Measurements from ENCODE around the gene ADSS1.
A peak's percentile ranks its signal among the peaks of the same experiment; 100 is the strongest.

Gene ADSS1

DNA sequence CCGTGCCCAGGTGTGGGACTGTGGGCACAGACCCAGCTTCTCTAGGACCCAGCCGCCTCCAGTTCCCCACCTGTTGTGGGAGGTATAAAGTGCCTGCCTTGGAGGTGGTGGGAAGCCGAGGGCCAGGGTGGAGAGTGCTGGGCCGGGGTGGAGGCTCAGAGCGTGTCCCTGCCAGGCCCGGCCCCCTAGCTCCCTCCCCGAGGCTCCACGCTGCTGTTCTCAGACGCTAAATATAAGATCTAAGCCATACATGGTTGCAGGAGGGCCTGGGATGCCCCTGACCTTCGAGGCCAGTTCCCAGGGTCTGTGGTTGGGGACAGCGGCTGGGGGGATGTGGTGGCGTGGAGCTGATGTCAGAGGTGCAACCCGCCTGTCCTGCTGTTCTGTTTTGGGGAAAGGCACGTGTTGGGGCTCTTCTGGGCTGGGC is 23.8 kb upstream of the ADSS1 start:
- DNase-seq, result no peak

DNA sequence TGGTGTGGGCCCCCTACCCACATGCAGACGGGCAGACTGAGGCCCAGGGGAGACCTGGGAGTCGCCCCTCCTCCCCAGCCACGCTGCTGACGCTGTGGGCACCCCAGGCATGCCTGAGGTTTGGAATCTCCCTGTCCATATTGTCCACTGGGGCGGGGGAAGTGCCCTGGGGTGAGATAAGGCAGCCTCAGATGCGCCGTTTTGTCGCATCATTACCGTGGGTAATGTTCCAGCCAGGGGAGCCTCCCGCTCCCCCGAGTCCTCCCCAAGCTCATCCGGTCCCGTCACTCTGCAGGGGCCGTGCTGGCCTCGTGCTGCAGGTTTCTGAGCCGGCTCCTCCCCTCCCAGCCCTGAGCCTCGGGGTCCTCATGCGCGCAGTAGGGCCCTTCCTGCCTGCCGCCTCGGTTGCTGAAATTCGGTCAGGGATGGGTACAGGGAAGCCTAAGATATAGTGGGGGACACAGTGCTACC is 23.2 kb upstream of the ADSS1 start:
- DNase-seq, result no peak

DNA sequence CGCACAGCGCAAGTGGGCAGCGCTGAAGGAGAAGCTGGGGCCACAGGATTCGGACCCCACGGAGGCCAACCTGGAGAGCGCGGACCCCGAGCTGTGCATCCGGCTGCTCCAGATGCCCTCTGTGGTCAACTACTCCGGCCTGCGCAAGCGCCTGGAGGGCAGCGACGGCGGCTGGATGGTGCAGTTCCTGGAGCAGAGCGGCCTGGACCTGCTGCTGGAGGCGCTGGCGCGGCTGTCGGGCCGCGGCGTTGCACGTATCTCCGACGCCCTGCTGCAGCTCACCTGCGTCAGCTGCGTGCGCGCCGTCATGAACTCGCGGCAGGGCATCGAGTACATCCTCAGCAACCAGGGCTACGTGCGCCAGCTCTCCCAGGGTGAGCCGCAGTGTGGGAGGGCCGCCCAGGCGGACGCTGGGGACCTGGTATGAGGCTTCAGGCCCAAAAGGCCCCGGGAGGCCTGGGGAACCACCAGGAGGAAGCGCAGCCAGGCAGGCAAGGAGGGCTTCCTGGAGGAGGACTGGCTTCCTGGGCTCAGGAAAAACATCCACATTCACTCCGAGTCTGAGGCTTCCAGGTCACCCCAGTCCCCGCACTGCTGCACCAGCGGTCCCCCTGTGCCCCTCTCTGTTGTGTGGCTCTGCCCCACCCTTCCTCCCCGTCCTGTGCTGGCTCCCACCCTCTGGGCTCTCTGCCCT is 22.5 kb upstream of the ADSS1 start:
- no peak for DNase-seq

DNA sequence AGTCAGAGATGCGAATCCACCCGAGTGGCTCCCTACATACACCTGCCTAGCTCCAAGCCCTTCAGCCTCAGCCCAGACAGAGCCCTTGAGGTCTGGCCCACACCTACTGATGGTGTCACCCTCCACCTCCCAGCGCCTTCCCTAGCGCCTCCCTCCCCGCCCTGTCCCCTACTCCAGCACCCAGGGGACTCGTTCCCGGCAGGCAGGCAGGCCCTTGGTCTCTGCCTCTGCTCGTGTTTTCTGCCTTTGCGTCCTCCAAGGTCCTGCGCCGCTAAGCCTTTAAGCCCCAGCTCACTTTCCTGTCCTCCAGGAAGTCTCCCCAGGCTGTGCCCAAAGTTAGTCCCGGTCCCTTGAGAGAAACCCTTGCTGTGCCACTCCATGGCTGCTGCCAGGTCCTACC is 21.9 kb upstream of the ADSS1 start:
- DNase-seq, result no peak

DNA sequence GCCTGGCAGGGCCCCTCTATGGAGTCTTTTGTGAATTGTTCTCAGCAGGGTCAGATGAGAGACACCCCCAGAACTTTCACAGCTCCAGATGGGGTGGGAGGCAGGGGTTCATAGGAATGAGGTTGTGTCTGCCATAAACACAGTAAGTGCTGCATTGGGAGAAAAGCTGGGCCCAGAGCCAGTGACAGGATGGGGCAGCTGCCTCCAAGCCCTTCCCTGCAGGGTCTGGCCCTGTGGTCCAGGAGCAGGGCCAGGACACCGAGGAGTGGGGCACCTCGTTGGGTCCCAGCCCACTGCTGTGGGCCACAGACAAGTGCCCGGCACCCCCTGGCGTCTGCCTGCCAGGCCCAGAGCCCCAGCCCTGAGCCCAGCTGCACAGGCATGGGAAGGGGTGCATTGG is 21.4 kb upstream of the ADSS1 start:
- no peak for DNase-seq

DNA sequence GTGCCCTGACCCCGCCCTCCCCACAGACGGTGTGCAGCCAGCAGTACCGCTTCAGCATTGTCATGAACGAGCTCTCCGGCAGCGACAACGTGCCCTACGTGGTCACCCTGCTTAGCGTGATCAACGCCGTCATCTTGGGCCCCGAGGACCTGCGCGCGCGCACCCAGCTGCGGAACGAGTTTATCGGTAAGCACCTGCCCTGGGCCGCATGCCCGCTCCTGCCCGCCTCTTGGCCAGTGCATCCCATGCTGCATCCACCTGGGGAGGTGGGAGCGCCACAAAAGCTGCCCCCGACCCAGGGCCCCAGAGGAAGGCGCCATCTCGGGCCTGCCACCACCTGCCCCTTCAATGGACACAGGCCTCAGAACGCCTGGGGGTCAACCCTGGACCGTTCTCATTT is 20.8 kb upstream of the ADSS1 start:
- DNase-seq, result no peak

DNA sequence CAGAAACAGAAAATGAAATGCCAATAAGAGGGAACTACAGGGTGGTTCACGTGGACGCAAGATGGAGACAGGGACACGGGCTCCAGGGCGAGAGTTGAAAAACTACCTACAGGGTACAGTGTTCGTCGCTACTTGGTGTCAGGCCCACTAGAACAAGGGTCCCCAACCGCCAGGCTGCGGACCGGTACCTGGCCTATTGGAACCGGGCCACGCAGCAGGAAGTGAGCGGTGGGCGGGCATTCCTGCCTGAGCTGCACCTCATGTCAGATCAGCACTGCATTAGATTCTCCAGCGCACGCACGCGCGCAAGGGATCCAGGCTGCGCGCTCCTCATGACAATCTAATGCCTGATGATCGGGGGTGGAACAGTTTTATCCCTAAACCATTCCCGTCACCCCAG is 19.8 kb upstream of the ADSS1 start:
- DNase-seq, result no peak

DNA sequence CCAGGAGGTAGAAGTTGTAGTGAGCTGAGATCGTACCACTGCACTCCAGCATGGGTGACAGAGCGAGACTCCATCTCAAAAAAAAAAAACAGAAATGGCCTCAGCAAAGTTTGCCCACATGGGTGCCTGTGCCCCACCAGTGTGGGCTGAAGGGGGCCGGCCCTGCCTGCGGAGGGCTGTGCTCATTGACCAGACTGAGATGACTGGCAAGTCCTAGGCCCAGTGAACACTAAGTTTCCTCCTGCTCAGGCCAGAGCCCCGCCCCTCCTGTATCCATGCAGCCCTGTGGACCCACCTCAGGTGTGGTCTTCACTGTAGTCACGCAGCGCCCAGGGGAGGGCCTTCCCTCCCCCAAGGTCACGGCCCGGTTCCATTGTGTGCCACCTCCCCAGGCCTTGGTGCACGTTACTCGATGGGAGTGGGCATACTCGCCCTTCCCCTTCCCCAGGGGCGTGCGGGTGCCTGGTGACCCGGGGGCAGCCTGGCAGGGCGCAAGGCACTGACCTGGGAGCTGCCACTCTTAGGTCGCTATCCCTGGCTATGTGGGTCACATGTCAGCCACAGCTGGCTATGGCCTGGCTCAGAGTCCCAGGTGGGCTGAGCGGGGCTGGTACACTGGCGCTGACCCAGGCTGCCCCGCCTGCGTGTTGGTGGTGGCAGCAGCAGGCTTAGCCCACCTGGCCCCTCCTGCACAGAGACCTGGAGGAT is 18.5 kb upstream of the ADSS1 start:
- DNase-seq, result no peak

DNA sequence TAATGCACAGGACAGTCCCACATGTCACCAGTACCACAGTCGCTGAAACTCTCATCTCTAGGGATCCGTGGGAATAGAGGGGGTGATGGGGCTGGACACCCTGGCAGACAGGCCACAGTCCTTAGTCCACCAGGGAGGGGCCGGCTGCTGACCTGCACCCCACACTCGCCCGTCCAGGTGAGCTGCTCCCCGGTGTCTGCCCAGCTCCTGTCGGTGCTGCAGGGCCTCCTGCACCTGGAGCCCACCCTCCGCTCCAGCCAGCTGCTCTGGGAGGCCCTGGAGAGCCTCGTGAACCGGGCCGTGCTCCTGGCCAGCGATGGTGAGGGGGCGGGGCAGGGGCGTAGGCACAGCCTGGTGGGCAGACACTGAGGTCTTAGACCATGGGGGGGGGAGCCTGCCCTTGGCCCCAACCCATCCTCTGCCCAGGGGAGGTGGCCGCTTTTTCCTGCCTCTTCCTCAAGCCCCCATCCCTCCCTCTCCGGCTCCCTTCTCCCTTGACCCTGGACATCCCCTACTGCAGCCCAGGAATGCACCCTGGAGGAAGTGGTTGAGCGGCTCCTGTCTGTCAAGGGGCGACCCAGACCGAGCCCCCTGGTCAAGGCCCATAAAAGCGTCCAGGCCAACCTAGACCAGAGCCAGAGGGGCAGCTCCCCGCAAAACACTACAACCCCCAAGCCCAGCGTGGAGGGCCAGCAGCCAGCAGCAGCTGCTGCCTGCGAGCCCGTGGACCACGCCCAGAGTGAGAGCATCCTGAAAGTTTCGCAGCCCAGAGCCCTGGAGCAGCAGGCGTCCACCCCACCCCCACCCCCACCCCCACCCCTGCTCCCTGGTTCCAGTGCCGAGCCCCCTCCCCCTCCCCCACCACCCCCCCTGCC is 17.1 kb upstream of the ADSS1 start:
- no peak for DNase-seq

DNA sequence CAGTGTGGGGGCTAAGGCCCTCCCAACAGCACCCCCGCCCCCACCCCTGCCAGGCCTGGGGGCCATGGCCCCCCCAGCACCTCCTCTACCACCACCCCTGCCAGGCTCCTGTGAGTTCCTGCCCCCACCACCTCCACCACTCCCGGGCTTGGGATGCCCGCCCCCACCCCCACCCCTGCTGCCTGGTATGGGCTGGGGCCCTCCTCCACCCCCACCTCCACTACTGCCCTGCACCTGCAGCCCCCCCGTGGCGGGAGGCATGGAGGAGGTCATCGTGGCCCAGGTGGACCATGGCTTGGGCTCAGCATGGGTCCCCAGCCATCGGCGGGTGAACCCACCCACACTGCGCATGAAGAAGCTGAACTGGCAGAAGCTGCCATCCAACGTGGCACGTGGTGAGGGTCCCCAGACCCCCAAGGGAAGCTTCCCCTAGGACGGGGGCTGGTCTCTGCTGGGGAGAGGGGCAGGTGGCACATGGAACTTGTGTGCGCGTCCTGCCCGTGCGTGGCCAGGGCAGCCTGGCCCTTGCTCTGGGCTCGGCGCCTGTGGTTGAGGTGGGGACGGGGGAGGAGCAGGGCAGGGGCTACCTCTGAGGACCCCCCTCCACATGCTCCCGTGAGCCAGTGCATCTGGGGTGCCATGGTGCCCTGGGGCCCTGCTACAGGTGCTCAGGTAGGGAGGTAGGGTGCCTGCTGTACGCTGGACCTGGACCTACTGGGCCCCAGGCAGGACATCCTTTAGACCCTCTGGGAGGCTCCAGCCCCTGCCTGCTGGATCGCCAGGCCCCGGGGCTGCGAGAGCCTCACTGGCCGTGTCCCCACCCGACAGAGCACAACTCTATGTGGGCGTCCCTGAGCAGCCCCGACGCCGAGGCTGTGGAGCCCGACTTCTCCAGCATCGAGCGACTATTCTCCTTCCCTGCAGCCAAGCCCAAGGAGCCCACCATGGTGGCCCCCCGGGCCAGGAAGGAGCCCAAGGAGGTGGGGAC is 16.1 kb upstream of the ADSS1 start:
- no peak for DNase-seq

DNA sequence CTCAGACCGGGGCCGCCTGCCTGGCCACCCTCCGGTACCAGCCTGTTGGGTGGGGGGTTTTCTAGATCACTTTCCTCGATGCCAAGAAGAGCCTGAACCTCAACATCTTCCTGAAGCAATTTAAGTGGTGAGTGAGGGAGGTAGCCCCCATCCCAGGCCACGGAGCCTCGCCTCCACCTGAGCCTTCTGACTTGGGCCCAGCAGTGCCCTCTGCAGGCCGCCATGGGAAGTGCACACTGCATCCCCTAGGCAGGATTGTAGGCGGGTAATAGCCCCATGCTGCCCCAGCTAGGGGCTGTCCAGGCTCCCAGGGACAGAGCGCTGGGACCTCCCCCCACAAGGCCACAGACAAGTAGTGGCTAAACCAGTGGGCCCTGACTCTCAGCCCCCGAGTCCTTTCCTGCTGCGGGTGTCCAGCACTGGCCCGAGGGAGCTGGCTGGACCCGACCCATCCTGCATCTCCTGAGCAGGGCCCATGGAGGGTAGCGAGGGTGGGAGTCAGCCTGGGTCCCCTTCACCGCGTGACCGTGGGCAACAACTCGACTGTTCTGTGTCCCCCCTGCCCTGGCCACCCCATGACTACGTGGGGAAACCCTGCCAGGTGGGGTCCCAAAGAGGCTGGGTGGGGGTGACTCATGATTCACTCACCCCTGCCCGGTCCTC is 15.3 kb upstream of the ADSS1 start:
- DNase-seq, result peak; percentile 74 to 75

DNA sequence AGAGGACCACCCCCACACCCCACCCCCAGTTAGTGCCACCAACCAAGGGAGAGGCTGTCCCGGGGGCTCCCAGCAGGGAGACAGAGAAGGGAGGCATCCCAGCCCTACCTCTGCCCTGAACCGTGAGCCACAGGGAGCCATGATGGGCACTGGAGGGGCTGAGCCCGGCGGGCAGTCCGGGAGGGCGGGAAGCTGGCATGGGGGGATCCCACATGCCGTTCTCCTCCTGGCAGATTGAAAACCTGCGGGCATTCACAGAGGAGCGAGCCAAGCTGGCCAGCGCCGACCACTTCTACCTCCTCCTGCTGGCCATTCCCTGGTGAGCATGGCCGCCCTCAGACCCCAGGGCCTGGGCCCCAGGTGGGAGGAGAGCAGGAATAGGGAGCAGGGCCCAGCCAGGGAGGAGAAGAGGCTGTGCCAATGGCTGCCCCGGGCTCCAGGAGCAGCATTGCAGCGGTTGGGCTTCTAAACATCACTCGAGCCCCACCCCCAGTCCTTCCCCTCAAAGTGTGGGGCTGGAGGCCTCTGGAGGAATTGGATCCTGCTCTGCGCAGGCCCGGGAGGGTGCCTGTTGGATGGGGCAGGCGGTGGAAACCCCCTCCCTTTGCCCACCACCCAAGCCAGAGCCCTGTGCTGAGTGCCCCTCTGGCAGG is 14.5 kb upstream of the ADSS1 start:
- no peak for DNase-seq

DNA sequence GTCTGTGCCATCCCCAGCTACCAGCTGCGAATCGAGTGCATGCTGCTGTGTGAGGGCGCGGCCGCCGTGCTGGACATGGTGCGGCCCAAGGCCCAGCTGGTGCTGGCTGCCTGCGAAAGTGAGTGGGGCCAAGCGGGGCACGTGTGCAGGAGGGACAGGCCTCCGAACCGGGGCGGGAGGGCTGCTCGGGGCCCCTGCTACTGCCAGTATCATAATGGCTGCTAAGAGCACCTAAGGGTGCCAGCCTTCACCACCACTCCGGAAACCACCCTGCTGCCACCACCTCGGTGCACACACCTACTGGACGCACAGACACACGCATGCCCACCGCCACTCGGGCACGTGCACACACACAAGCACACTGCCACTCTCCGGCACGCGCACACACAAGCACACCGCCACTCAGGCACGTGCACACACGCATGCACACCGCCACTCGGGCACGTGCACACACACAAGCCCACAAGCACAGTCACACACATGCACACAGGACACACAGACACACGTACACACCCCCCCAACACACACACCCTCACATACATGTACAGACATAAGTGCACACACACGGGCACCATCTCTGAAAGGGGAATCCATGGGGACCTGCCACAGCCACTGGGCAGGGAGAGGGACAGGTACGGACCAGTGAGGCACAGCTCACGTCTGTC is 13.8 kb upstream of the ADSS1 start:
- no peak for DNase-seq

DNA sequence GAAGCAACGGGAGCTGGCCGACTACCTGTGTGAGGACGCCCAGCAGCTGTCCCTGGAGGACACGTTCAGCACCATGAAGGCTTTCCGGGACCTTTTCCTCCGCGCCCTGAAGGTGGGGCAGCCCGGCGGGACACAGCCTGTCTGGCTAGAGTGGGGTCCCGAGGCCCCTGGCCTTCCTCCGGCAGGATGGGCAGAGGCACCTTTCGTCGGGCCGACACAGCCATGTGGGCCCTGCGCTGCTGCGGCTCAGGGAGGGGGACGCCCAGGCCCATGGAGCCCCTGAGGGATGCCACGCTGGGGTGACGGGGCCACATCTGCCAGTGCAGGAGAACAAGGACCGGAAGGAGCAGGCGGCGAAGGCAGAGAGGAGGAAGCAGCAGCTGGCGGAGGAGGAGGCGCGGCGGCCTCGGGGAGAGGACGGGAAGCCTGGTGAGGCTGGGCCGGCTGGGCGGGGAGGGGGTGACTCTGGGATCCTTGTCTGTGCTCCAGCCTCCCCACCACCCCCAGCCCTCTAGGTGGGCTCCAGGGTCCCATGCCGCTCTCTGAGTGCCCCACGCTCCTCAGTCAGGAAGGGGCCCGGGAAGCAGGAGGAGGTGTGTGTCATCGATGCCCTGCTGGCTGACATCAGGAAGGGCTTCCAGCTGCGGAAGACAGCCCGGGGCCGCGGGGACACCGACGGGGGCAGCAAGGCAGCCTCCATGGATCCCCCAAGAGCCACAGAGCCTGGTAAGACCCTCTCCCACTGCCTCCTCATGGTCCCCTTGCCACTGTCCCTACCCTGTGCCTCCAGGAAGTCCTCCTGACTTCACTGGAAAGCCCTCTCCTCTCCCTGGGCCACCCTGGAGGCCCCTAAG is 10.9 kb upstream of the ADSS1 start:
- DNase-seq, result no peak

DNA sequence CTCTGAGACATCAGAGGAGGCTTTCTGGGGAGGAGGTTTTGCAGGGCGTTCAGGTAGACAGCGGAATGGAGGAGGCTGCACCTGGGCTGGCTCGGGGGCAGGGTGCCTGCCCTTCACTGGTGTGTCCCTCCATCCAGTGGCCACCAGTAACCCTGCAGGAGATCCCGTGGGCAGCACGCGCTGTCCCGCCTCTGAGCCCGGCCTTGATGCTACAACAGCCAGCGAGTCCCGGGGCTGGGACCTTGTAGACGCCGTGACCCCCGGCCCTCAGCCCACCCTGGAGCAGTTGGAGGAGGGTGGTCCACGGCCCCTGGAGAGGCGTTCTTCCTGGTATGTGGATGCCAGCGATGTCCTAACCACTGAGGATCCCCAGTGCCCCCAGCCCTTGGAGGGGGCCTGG is 10.0 kb upstream of the ADSS1 start:
- DNase-seq, result no peak

DNA sequence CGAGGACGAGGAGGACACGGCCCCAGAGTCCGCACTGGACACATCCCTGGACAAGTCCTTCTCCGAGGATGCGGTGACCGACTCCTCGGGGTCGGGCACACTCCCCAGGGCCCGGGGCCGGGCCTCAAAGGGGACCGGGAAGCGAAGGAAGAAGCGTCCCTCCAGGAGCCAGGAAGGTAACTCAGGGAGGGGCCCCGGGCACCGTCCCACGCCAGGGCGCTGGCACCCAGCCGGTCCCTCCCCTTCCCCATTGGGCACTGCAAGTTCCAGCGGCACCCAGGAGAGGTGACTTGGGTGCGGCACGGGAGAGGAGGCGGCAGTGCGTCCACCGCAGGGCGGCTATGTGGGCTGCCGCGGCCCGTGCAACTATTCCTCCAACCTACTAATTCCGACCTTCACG is 9.3 kb upstream of the ADSS1 start:
- DNase-seq, result no peak

DNA sequence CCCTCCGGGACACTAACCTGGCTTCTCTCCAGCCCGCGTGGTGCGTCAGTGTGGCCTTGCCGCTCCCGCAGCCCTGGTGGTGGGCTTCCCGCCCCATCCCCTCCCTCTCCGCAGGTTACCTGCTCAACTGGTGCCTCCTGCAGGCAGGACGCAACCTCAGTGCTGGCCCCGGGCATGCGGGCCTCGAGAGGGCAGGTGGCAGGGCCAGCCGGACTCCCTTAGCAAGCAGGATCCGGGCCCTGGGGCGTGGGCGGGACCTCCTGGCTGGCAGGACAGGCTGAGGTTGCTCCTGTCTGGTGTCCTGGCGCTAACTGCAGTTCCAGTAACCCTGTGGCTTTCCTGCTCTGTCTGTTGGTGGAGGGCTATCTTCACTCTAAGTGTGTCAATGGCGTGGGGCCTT is 8.6 kb upstream of the ADSS1 start:
- no peak for DNase-seq

DNA sequence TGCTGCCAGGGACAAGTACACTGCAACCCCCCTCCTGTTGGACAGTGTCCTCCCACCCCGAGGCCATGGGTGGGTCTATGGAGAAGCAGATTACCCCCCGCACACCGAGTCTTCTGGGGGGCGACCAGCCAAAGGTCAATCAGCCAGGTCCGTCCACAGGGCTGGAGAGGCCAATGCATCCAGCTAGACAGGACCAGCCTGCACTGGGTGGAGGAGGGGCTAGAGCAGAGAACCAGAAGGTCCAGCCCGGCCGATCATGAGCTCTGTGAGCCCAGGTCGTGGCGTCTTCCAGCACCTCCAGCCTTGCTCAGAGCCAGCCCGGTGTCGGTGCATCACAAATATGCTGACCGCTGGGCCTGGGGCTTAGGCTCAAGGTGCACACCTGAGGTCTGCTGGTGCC is 8.2 kb upstream of the ADSS1 start:
- no peak for DNase-seq

DNA sequence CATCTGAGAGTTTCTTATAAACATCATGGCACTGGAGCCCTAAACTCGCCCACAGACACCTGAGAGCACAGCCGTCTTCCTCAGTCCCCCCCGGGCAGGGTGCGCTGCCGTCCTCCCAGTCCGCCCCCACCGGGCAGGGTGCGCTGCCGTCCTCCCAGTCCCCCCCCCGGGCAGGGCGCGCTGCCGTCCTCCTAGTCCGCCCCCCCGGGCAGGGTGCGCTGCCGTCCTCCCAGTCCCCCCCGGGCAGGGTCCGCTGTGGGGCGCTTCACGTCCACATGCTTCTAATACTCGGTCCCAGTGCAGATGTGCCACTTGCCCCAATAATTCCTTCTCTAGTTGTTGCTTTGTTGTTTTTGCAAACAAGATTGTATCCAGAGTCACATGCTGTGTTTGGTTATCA is 6.9 kb upstream of the ADSS1 start:
- no peak for DNase-seq

DNA sequence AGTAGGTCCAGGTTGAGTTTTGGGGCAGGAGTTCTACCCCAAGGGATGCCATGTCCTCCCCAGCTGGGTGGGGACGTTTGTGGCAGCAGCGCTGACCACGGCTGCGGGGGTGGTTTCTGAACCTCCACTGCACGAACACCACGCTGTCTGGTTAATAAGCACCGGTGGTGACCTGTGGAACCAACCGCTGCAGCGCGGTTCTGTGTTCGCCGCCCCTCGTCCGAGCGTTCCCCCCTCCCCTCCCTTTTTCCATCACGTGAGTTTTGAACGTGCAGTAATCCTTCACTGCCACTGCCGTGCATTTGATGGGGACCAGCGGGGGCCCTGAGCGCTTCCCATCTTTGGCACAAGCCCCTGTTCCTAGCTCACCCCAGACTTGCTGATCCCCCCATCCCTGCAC is 6.4 kb upstream of the ADSS1 start:
- no peak for DNase-seq

Data from CD4-positive, alpha-beta T cell treated with Interleukin-1 beta for 1 hour (primary cell).